BJ (cell line): ENCODE data around the gene FLNC. TPM values are rescaled to one million over a fixed set of nuclear protein-coding genes. Genes with fewer than 3 reads are reported as not detected.

Experiments used
- CTCF ChIA-PET: fragments of 350-600 bp; formaldehyde crosslinking; extraction: SDS; loops from one replicate; lab custom pipeline; 2021; ENCODE audit warnings: antibody characterized with exemption, inconsistent platforms; lab: Yijun Ruan, JAX
- POLR2A ChIA-PET: fragments of 300-600 bp; sonication (Branson Sonifier 250); formaldehyde crosslinking; extraction: SDS; loops from one replicate; lab custom pipeline; 2021; ENCODE audit warnings: antibody characterized with exemption; lab: Charles Lee
- DNase-seq: peaks from one replicate; pipeline ENCODE4 v3.0.0-alpha.2; 2011; ENCODE audit warnings: low read depth
- H3K27me3 ChIP-seq: 2 replicates; pipeline ENCODE4 v1.6.0; 2011; ENCODE audit warnings: low read length; ENCODE audit not compliant: control insufficient read depth, insufficient read depth
- H3K36me3 ChIP-seq: 2 replicates; pipeline ENCODE4 v1.5.1; 2011; ENCODE audit warnings: low read length; ENCODE audit not compliant: control insufficient read depth, insufficient read depth
- H3K4me3 ChIP-seq: 2 replicates; pipeline ENCODE4 v1.5.1; 2011; ENCODE audit warnings: low read depth, mild to moderate bottlenecking, control low read depth, low read length
- polyA plus RNA-seq: library from polyadenylated mRNA; depleted of rRNA; stranded (reverse); fragments of >200 nt; gene quantifications from 2 replicates; pipeline ENCODE4 v1.2.3, GENCODE V29; 2011
- TF ChIP-seq, protein P1 (sequence below): IDR thresholded peaks from 2 replicates; pipeline ENCODE4 v1.5.1; 2011; ENCODE audit warnings: low read depth, mild to moderate bottlenecking, control low read depth, inconsistent platforms, low read length, moderate library complexity; ENCODE audit not compliant: insufficient read depth

The FLNC gene
- polyA plus RNA-seq, 1 experiment = 58.6 TPM

DNA sequence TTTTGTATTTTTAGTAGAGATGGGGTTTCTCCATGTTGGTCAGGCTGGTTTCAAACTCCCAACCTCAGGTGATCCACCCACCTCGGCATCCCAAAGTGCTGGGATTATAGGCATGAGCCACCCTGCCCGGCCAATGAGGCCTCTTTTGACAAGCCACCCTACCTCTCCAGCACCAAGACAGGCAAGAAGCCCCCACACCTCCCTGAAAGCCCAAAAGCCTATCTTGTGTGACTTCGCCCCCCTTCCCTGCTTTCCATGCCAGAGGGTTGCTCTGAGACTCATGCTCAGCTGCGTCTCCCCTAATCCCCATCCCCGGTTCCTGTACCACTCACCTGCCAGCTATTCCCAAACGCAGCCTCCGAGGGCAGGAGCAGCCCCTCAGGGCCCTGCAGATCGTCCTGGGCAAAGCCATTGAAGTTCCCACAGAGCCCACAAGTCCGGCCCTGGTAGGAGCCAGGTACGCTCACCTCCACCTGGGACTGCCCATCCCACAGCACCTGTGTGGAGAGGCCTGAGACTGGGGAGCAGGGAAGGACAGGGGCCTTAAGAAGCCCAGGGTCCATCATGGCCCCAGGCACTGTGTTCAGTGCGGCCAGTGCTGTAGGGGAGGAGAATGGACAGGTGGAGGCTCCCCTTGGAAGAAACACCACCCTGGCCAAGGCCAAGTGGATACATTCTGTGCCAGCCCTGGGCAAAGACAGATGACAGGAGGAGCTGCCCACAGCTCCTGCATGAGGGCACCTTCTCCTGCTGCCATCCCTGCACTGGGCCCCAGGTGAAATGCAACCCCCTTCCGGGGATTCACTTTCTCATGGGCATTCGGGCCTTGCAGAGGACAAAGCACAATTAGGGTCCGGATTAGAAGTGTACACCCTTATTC lies 48.3 kb downstream of the FLNC start:
- Histone ChIP-seq H3K4me3 (no peak overlapping the region), H3K27me3 (no peaks in the 10 kb centered on the region), H3K36me3 (no peaks in the 10 kb centered on the region)
- POLR2A ChIA-PET = no interaction called here
- CTCF ChIA-PET = interaction anchor here (0.6 to 8.5 kb wide), 11 partner anchors 15 to 543 kb away, joined by 3 to 86 read pairs (median 4); partner anchors contain the start of genes ATP6V1F and METTL2B
- TF ChIP-seq, protein P1, sequence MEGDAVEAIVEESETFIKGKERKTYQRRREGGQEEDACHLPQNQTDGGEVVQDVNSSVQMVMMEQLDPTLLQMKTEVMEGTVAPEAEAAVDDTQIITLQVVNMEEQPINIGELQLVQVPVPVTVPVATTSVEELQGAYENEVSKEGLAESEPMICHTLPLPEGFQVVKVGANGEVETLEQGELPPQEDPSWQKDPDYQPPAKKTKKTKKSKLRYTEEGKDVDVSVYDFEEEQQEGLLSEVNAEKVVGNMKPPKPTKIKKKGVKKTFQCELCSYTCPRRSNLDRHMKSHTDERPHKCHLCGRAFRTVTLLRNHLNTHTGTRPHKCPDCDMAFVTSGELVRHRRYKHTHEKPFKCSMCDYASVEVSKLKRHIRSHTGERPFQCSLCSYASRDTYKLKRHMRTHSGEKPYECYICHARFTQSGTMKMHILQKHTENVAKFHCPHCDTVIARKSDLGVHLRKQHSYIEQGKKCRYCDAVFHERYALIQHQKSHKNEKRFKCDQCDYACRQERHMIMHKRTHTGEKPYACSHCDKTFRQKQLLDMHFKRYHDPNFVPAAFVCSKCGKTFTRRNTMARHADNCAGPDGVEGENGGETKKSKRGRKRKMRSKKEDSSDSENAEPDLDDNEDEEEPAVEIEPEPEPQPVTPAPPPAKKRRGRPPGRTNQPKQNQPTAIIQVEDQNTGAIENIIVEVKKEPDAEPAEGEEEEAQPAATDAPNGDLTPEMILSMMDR = no peak
- no peak for DNase-seq

- TF ChIP-seq, protein P1 = no peak
- no peak for DNase-seq
- Histone ChIP-seq H3K36me3 (no peaks in the 10 kb centered on the region), H3K27me3 (no peaks in the 10 kb centered on the region), H3K4me3 (no peak overlapping the region)
- ChIA-PET CTCF (interaction anchor here (0.9 to 8.5 kb wide), 18 partner anchors 9 to 544 kb away, joined by 3 to 86 read pairs (median 5); partner anchors contain the start of genes ATP6V1F and METTL2B), POLR2A (no interaction called here)
These were observed 49.3 kb downstream of the FLNC start for GRCh38 chr7:128879461-128879938.

DNA sequence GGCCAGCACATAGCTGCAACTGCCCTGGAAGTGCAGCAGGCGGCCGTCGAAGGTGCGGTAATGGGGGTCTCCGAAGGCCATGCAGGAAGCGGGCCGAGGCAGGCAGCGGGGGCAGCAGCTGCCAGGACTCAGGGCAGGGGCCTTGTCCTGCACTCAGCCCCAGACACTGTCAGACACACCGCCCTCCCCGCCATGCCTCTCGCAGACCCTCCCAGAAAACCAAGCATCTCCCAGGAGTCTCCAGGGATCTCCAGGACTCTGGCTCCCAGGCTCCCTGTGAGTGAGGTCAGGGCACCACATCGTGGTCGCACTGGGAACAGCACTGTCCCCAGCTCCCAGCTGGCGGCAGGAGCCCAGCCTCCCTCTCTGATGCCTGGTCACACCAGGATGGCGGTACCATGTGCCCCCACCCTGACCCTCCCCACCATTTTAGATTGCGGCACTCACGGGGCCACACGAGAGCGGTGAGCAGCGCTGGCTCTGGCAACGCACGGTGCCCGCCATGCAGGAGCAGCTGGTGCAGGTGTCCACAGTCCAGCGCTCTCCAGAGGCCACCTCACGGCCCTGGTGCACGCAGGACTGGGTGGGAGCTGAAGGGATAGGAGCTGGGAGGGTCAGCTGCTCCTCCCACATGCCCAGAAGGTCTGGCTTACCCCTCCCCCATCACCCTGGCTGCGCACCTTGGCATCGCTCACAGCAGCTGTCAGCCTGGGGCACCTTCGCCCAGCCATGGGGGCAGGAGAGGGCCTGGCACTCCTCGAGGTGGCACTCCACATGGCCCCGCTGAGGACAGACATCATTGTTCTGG lies 49.9 kb downstream of the FLNC start:
- TF ChIP-seq, protein P1 = peak; percentile 92
- POLR2A ChIA-PET = no interaction called here
- Histone ChIP-seq H3K27me3 (no peaks in the 10 kb centered on the region), H3K36me3 (no peaks in the 10 kb centered on the region), H3K4me3 (no peak overlapping the region)
- CTCF ChIA-PET = interaction anchor here (0.6 to 8.5 kb wide), 28 partner anchors 9 to 454 kb away, joined by 3 to 86 read pairs (median 4); partner anchors contain the start of genes ATP6V1F and METTL2B
- no peak for DNase-seq

DNA sequence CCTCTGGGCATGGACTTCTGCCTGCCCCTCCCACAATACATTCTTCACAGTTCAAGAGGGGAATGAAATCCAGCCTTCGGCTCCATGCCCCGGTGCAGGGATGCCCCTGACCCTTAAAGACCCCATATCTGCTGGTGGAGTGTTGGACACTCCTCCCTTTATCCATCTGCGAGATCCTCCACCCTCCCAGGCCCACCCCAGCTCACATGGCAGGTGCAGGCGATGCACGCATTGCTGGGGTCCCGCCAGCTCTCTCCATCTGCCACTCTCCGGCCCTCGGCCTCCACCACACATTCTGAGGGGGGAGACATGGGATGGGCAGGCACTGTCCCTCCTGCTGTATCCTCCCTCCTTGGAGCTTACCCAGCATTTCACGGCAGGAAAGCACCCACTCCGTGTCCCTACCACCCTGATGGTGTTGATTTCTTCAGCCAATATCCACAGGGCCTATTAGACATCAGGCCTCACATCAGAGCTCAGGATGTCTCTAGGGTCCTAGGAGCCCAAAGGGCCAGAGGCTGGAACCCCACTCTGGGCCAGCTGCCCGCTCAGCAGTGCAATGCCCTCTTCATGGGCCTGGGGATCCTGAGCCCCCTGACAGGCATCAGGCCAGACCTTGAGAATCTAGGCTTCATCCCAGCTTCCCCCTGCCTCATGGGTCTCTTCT lies 50.7 kb downstream of the FLNC start:
- Histone ChIP-seq H3K4me3 (no peak overlapping the region), H3K27me3 (no peaks in the 10 kb centered on the region), H3K36me3 (no peaks in the 10 kb centered on the region)
- TF ChIP-seq, protein P1 = no peak
- POLR2A ChIA-PET = no interaction called here
- CTCF ChIA-PET = interaction anchor here (0.7 to 8.5 kb wide), 20 partner anchors 9 to 454 kb away, joined by 3 to 86 read pairs (median 5); partner anchors contain the start of genes ATP6V1F and METTL2B
- no peak for DNase-seq
